Tibial artery (tissue), 4 donors: Measurements from ENCODE around the gene MFSD11.

Experiments used
- DNase-seq, 2 donors: peaks; one replicate each; pipeline ENCODE4 v3.0.0-alpha.2; 2019
- H3K27ac ChIP-seq, 2 donors: fragments of 200-600 bp; sonication (generic) in 1 of 2; 1 replicate in 1 of 2; 2 replicates in 1 of 2; pipeline ENCODE4 v1.5.1; 2018 to 2019; ENCODE audit warnings: mild to moderate bottlenecking in 1 of 2
- H3K27me3 ChIP-seq, 2 donors: fragments of 200-600 bp; sonication (generic) in 1 of 2; one replicate each; pipeline versions ENCODE4 v1.5.1 to v1.6.0; 2016 to 2019
- H3K36me3 ChIP-seq, 3 donors: fragments of 200-600 bp; sonication (generic) in 2 of 3; one replicate each; pipeline ENCODE4 v1.5.1; 2016 to 2019; ENCODE audit warnings: mild to moderate bottlenecking in 2 of 3
- H3K4me1 ChIP-seq, 4 donors: fragments of 200-600 bp; sonication (generic) in 2 of 4; 1 replicate in 3 of 4; 2 replicates in 1 of 4; pipeline ENCODE4 v1.5.1; 2016 to 2019
- H3K4me3 ChIP-seq, 2 donors: fragments of 200-600 bp; sonication (generic) in 1 of 2; 1 replicate in 1 of 2; 2 replicates in 1 of 2; pipeline ENCODE4 v1.5.1; 2018 to 2019; ENCODE audit warnings: mild to moderate bottlenecking in 2 of 2
- H3K9me3 ChIP-seq, 3 donors: fragments of 200-600 bp; sonication (generic) in 1 of 3; one replicate each; pipeline ENCODE4 v1.5.1; 2016 to 2019
- CTCF ChIP-seq, 2 experiments: fragments of 200-600 bp in 1 of 2; fragments of 450-650 bp in 1 of 2; IDR thresholded peaks; one replicate each; pipeline ENCODE4 v1.5.1; 2017 to 2019; ENCODE audit warnings: antibody characterized with exemption in 2 of 2, mild to moderate bottlenecking in 1 of 2, moderate library complexity in 1 of 2
- intact Hi-C: fragments of 100-400 bp; cut with DNase I; formaldehyde crosslinking; loops from one replicate; pipeline ENCODE4 v1.15.0; 2023; ENCODE audit warnings: low total_unique reads

The MFSD11 gene

GRCh38 chr17:76822184-76822778 lies 84.4 kb downstream of the MFSD11 start:
- Histone ChIP-seq H3K4me3 (no peak overlapping the region), H3K36me3 (no peaks in the 10 kb centered on the region), H3K9me3 (no peaks in the 10 kb centered on the region), H3K27ac (no peak overlapping the region), H3K4me1 (no peaks in the 10 kb centered on the region), H3K27me3 (peaks cover 0 to 33% of the 10 kb centered on the region in 2 donors)
- intact Hi-C loops: no loop called here
- no peak for DNase-seq
- no peak for TF ChIP-seq CTCF (IDR thresholded peaks at IDR 0.05)

- no peak overlapping the region for H3K27ac ChIP-seq
- intact Hi-C loops: no loop called here
- no peak for TF ChIP-seq CTCF (IDR thresholded peaks at IDR 0.05)
- H3K9me3 ChIP-seq: no peaks in the 10 kb centered on the region
- H3K36me3 ChIP-seq: no peaks in the 10 kb centered on the region
- H3K27me3 ChIP-seq: peaks cover 0 to 39% of the 10 kb centered on the region in 2 donors
- no peak overlapping the region for H3K4me3 ChIP-seq
- no peaks in the 10 kb centered on the region for H3K4me1 ChIP-seq
- DNase-seq: no peak
These were observed 86.2 kb downstream of the MFSD11 start for GRCh38 chr17:76824093-76824492.

- H3K27ac ChIP-seq: no peak overlapping the region
- intact Hi-C loops: no loop called here
- no peaks in the 10 kb centered on the region for H3K36me3 ChIP-seq
- no peak for DNase-seq
- H3K4me1 ChIP-seq: no peaks in the 10 kb centered on the region
- no peaks in the 10 kb centered on the region for H3K9me3 ChIP-seq
- no peak overlapping the region for H3K4me3 ChIP-seq
- no peak for TF ChIP-seq CTCF (IDR thresholded peaks at IDR 0.05)
- H3K27me3 ChIP-seq: peaks cover 0 to 23% of the 10 kb centered on the region in 2 donors
These were observed 88.6 kb downstream of the MFSD11 start for GRCh38 chr17:76826330-76827068.

- DNase-seq: no peak
- Histone ChIP-seq H3K4me1 (no peaks in the 10 kb centered on the region), H3K9me3 (no peaks in the 10 kb centered on the region), H3K27me3 (peaks cover 0 to 22% of the 10 kb centered on the region in 2 donors), H3K27ac (no peak overlapping the region), H3K4me3 (no peak overlapping the region), H3K36me3 (no peaks in the 10 kb centered on the region)
- intact Hi-C loops: no loop called here
- no peak for TF ChIP-seq CTCF (IDR thresholded peaks at IDR 0.05)
These were observed 89.8 kb downstream of the MFSD11 start for GRCh38 chr17:76827736-76828135.
